GM12892 (cell line): ENCODE results near the gene DCPS.
"Not testable (repeated sequence)": the region's sequence is repeated elsewhere in the genome, so short reads cannot be mapped to it uniquely, and the experiment has no call there.

ENCODE experiments used
- DNase-seq: peaks from one replicate; pipeline ENCODE4 v3.0.0; 2011; ENCODE audit not compliant: insufficient read length
- FAIRE-seq: peaks from 2 replicates; lab custom pipeline; 2011; peaks lifted over from hg19 to GRCh38; lab: Jason Lieb, UNC
- POLR2A ChIP-seq: IDR thresholded peaks from 2 replicates; pipeline ENCODE4 v1.6.1; 2011; ENCODE audit warnings: low read depth, low read length, control low read depth
- POLR2AphosphoS5 ChIP-seq: IDR thresholded peaks from 2 replicates; pipeline ENCODE4 v1.6.1; 2011; ENCODE audit warnings: low read depth, low read length, control low read depth
- TAF1 ChIP-seq: IDR thresholded peaks from 2 replicates; pipeline ENCODE4 v1.6.1; 2011; ENCODE audit warnings: low read depth, mild to moderate bottlenecking, control low read depth, low read length, borderline replicate concordance

The DCPS gene

GRCh38 chr11:126371595-126371994 lies 67.7 kb downstream of the DCPS start:
- DNase-seq (no peak), FAIRE-seq (no peak)
- no peak for TF ChIP-seq TAF1
- no peak for TF ChIP-seq POLR2AphosphoS5
- TF ChIP-seq POLR2A = no peak

DNA sequence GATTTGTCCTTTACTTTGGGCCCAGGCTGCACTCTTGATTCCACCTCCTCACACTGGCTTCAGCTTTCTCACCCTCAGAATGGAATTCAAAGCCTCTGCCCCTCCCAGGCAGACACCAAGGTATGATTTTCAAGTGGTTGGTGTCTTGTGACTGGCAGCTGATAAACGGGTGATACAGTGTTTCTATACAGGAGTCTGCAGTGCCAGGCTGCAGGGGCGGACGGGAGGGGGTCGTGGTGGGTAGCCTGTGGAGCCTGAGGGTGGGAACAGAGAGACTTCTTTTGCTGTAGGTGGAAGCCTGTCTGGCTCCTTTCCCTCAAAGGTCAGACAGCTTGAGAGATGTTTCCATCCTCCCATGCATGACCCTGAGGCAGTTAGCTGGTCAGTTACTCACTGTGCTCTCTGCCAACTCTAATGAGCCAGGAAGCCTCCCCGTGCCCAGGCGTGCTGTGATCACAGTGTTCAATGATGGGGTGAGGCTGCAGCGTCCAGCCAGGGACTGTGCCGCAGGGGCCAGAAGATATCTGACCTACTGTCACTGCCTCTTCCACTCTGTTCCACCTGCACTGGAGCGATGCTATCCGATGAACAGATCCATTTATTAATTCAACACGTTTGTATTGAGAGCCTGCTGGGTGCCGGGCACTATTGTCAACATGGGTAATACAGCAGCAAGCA lies 69.7 kb downstream of the DCPS start:
- FAIRE-seq = peak; percentile 72
- DNase-seq = not testable (repeated sequence)

- not testable (repeated sequence) for FAIRE-seq, DNase-seq
Measured at GRCh38 chr11:126374562-126375300, 70.9 kb downstream of the DCPS start.

- no peak for TF ChIP-seq POLR2A
- no peak for TF ChIP-seq TAF1
- no peak for TF ChIP-seq POLR2AphosphoS5
- no peak for DNase-seq
Measured at GRCh38 chr11:126375726-126376125, 71.9 kb downstream of the DCPS start.

DNA sequence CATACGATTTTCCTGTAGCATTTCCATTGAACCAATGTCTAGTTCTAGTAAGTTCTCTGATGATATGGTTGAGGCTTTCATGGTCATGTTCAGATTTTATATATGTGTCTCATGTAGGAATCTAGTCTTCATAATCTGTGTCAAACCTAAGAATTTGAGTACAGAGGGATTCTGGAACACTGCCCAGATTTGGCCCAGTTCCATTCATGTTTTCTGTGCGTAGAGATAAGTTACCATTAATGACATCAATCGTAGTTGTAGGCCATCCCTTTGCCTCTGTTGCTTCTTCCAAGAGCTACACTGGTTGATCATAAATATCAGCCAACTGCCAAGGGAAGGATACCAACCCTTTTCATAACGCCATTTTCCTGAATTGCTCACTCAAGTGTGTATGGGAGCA lies 74.9 kb downstream of the DCPS start:
- no peak for DNase-seq
- TF ChIP-seq POLR2A (no peak), TAF1 (no peak), POLR2AphosphoS5 (no peak)
- no peak for FAIRE-seq

More at GRCh38 chr11:126375726-126376125, 71.9 kb downstream of the DCPS start:
- no peak for FAIRE-seq

- FAIRE-seq = no peak
- no peak for DNase-seq
- TF ChIP-seq POLR2AphosphoS5 = no peak
- TF ChIP-seq TAF1 = no peak
- TF ChIP-seq POLR2A = no peak
Measured at GRCh38 chr11:126380909-126381308, 77.0 kb downstream of the DCPS start.

- not testable (repeated sequence) for FAIRE-seq, DNase-seq
Measured at GRCh38 chr11:126381960-126382359, 78.1 kb downstream of the DCPS start.

GRCh38 chr11:126382641-126383040 lies 78.8 kb downstream of the DCPS start:
- FAIRE-seq, DNase-seq: not testable (repeated sequence)

- DNase-seq (no peak), FAIRE-seq (no peak)
- TF ChIP-seq TAF1 = no peak
- no peak for TF ChIP-seq POLR2AphosphoS5
- no peak for TF ChIP-seq POLR2A
Measured at GRCh38 chr11:126383339-126384335, 79.8 kb downstream of the DCPS start.

- FAIRE-seq (peak; percentile 5), DNase-seq (no peak)
- TF ChIP-seq POLR2AphosphoS5 (no peak), POLR2A (no peak), TAF1 (no peak)
Measured at GRCh38 chr11:126384449-126385070, 80.7 kb downstream of the DCPS start.

- FAIRE-seq (no peak), DNase-seq (no peak)
- no peak for TF ChIP-seq POLR2A
- TF ChIP-seq POLR2AphosphoS5 = no peak
- no peak for TF ChIP-seq TAF1
Measured at GRCh38 chr11:126385991-126386728, 82.3 kb downstream of the DCPS start.

DNA sequence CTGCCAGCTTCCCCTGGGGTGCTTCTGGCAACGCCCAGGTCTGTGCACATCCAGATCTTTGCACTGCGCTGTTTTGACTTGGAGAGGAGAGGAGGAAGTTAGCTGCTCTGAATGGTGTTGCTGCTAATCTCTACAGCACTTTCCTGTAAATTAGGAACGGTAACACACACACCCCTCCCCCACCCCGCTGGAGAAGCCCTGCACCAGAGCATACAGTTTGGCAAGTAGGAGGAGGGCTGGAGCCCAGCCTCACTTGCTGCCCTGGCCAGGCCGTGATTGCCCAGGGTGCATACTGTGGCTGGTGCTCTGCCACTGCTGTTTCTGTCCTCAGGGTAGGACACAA lies 82.8 kb downstream of the DCPS start:
- DNase-seq = not testable (repeated sequence)
- peak; percentile 9 for FAIRE-seq
